HL-60 (cell line): Measurements from ENCODE around the gene NOS1.

Experiments used
- DNase-seq, 2 experiments: peaks; one replicate each; pipeline ENCODE4 v3.0.0-alpha.2; 2010 to 2020; ENCODE audit warnings: low read depth in 1 of 2, low spot score in 1 of 2
- H3K27ac ChIP-seq: fragments of 250-450 bp; sonication (Bioruptor Pico); replicated peaks from 2 replicates; pipeline ENCODE4 v1.5.1; 2020; ENCODE audit warnings: mild to moderate bottlenecking, moderate library complexity
- H3K27me3 ChIP-seq: fragments of 250-450 bp; sonication (Bioruptor Pico); 2 replicates; pipeline ENCODE4 v1.5.1; 2021; ENCODE audit warnings: mild to moderate bottlenecking, moderate library complexity; ENCODE audit not compliant: insufficient read depth, poor library complexity, severe bottlenecking
- H3K4me3 ChIP-seq: replicated peaks from 2 replicates; pipeline ENCODE4 v1.5.1; 2011; ENCODE audit warnings: mild to moderate bottlenecking, control low read depth, low read length; ENCODE audit not compliant: insufficient read depth
- CTCF ChIP-seq: IDR thresholded peaks from one replicate; pipeline ENCODE4 v1.5.1; 2011; ENCODE audit warnings: low read length, control low read depth, inconsistent platforms; ENCODE audit not compliant: insufficient read depth
- GABPA ChIP-seq: IDR thresholded peaks from 2 replicates; pipeline ENCODE4 v1.6.1; 2012; ENCODE audit warnings: low read depth
- POLR2AphosphoS5 ChIP-seq: IDR thresholded peaks from 2 replicates; pipeline ENCODE4 v1.6.1; 2012; ENCODE audit warnings: low read depth
- REST ChIP-seq: IDR thresholded peaks from 2 replicates; pipeline ENCODE4 v1.6.1; 2012; ENCODE audit warnings: low read depth; ENCODE audit not compliant: insufficient replicate concordance
- SPI1 ChIP-seq: IDR thresholded peaks from 2 replicates; pipeline ENCODE4 v1.6.1; 2012; ENCODE audit warnings: low read depth, mild to moderate bottlenecking, borderline replicate concordance

NOS1 gene

GRCh38 chr12:117280019-117280680 lies 81.3 kb downstream of the NOS1 start:
- TF ChIP-seq REST: no peak
- no peak for TF ChIP-seq CTCF
- Histone ChIP-seq H3K27ac (no peak overlapping the region), H3K4me3 (no peak overlapping the region), H3K27me3 (no peaks in the 10 kb centered on the region)
- no peak for DNase-seq

- TF ChIP-seq REST (no peak), CTCF (no peak)
- Histone ChIP-seq H3K27me3 (no peaks in the 10 kb centered on the region), H3K27ac (no peak overlapping the region), H3K4me3 (no peak overlapping the region)
- no peak for DNase-seq
These were observed 81.8 kb downstream of the NOS1 start for GRCh38 chr12:117279606-117280005.

- no peak for TF ChIP-seq GABPA
- Histone ChIP-seq H3K4me3 (no peak overlapping the region), H3K27ac (no peak overlapping the region), H3K27me3 (no peaks in the 10 kb centered on the region)
- DNase-seq: no peak
These were observed 83.6 kb downstream of the NOS1 start for GRCh38 chr12:117277875-117278274.

GRCh38 chr12:117273091-117273490 lies 88.3 kb downstream of the NOS1 start:
- Histone ChIP-seq H3K27ac (no peak overlapping the region), H3K27me3 (no peaks in the 10 kb centered on the region), H3K4me3 (no peak overlapping the region)
- TF ChIP-seq GABPA: no peak
- no peak for TF ChIP-seq REST
- no peak for TF ChIP-seq CTCF
- no peak for TF ChIP-seq POLR2AphosphoS5
- TF ChIP-seq SPI1: no peak
- DNase-seq: no peak
